ENCODE data around the gene RNF5. TPM values are rescaled to one million over a fixed set of nuclear protein-coding genes. Genes with fewer than 3 reads are reported as not detected.

RNF5 gene
- total RNA-seq, 3 donors from 2014 or later (not counting 1 experiment from before 2014, with no cell fraction given) = 35.1 to 39.2 (median 36.6) TPM

- Histone ChIP-seq H3K9me3 (ENCODE audit: control insufficient read depth, insufficient read depth, low read length) (no peaks in the 10 kb centered on the region), H3K4me1 (ENCODE audit: control insufficient read depth, insufficient read depth, low read length) (peaks cover 28% of the 10 kb centered on the region), H3K36me3 (ENCODE audit: control insufficient read depth, insufficient read depth, low read length) (peaks cover 9% of the 10 kb centered on the region), H3K27ac (ENCODE audit: low read length) (no peak overlapping the region), H3K27me3 (ENCODE audit: control insufficient read depth, insufficient read depth, low read length) (no peaks in the 10 kb centered on the region), H3K4me3 (ENCODE audit: low read length) (no peak overlapping the region)
- Mint-ChIP-seq H3K27ac (no peak overlapping the region), H3K4me1 (peaks cover 25 to 26% of the 10 kb centered on the region in 2 donors), H3K9me3 (no peaks in the 10 kb centered on the region), H3K27me3 (ENCODE audit: low read depth in 2 of 2) (no peaks in the 10 kb centered on the region), H3K36me3 (peaks cover 6% of the 10 kb centered on the region), H3K4me3 (no peak overlapping the region)
- no peak for TF ChIP-seq CTCF (IDR thresholded peaks at IDR 0.05)
- no peak for ATAC-seq
- intact Hi-C loops (cut with micrococcal nuclease) = no loop called here
- DNase-seq = no peak
Observed at GRCh38 chr6:32158052-32158451, 20.2 kb upstream of the RNF5 start.

- WGBS (ENCODE audit: insufficient coverage) = 98% methylated on average over 7 of the region's 7 CpGs
- no peak overlapping the region for H3K4me3 ChIP-seq (ENCODE audit: low read length)
- no peaks in the 10 kb centered on the region for H3K4me1 ChIP-seq (ENCODE audit: control insufficient read depth, insufficient read depth, low read length)
- no peak overlapping the region for H3K4me3 Mint-ChIP-seq
- H3K27me3 Mint-ChIP-seq (ENCODE audit: low read depth in 2 of 2) = no peaks in the 10 kb centered on the region
- ATAC-seq (no peak), DNase-seq (no peak)
- H3K4me1 Mint-ChIP-seq = no peaks in the 10 kb centered on the region
- H3K27ac ChIP-seq (ENCODE audit: low read length) = no peak overlapping the region
- no peaks in the 10 kb centered on the region for H3K9me3 Mint-ChIP-seq
- no peaks in the 10 kb centered on the region for H3K27me3 ChIP-seq (ENCODE audit: control insufficient read depth, insufficient read depth, low read length)
- H3K9me3 ChIP-seq (ENCODE audit: control insufficient read depth, insufficient read depth, low read length) = no peaks in the 10 kb centered on the region
- H3K27ac Mint-ChIP-seq = no peak overlapping the region
- intact Hi-C loops (cut with micrococcal nuclease) = no loop called here
- no peaks in the 10 kb centered on the region for H3K36me3 Mint-ChIP-seq
- TF ChIP-seq CTCF (IDR thresholded peaks at IDR 0.05) = no peak
- peaks cover 7% of the 10 kb centered on the region for H3K36me3 ChIP-seq (ENCODE audit: control insufficient read depth, insufficient read depth, low read length)
Observed at GRCh38 chr6:32163559-32164258, 14.5 kb upstream of the RNF5 start.

- Histone ChIP-seq H3K4me3 (ENCODE audit: low read length) (no peak within 1 kb of the TSS), H3K27ac (ENCODE audit: low read length) (no peak within 1 kb of the TSS), H3K36me3 (ENCODE audit: control insufficient read depth, insufficient read depth, low read length) (peaks cover 7% of the 10 kb centered on the region), H3K27me3 (ENCODE audit: control insufficient read depth, insufficient read depth, low read length) (no peaks in the 10 kb centered on the region), H3K4me1 (ENCODE audit: control insufficient read depth, insufficient read depth, low read length) (no peaks in the 10 kb centered on the region), H3K9me3 (ENCODE audit: control insufficient read depth, insufficient read depth, low read length) (no peaks in the 10 kb centered on the region)
- Mint-ChIP-seq H3K4me1 (no peaks in the 10 kb centered on the region), H3K27ac (no peak within 1 kb of the TSS), H3K36me3 (no peaks in the 10 kb centered on the region), H3K4me3 (no peak within 1 kb of the TSS), H3K27me3 (ENCODE audit: low read depth in 2 of 2) (no peaks in the 10 kb centered on the region), H3K9me3 (no peaks in the 10 kb centered on the region)
- no peak for TF ChIP-seq CTCF (IDR thresholded peaks at IDR 0.05)
- ATAC-seq (no peak), DNase-seq (no peak)
- intact Hi-C loops (cut with micrococcal nuclease) = no loop called here
Observed at GRCh38 chr6:32164295-32164694, 13.9 kb upstream of the RNF5 start, which contains the start of gene EGFL8. Gene EGFL8, plus strand, starts transcription at chr6:32164595. Its CDS starts 1,571 bp downstream, at chr6:32166166.

Data from natural killer cell (primary cell).